ENCODE results near the gene TMEM184B. TPM values are rescaled to one million over a fixed set of nuclear protein-coding genes. Genes with fewer than 3 reads are reported as not detected.

The TMEM184B gene
- total RNA-seq, 3 donors from 2014 or later (not counting 1 experiment from before 2014, with no cell fraction given), result 58.1 to 72.5 (median 68.6) TPM

- Mint-ChIP-seq H3K9me3 (no peaks in the 10 kb centered on the region), H3K27me3 (ENCODE audit: low read depth in 2 of 2) (no peaks in the 10 kb centered on the region), H3K4me1 (peaks cover 54 to 67% of the 10 kb centered on the region in 2 donors), H3K27ac (peak overlapping the region; percentile 87 to 89), H3K36me3 (no peaks in the 10 kb centered on the region), H3K4me3 (peak overlapping the region; percentile 26)
- Histone ChIP-seq H3K27ac (ENCODE audit: low read length) (peak overlapping the region; percentile 83), H3K9me3 (ENCODE audit: control insufficient read depth, insufficient read depth, low read length) (no peaks in the 10 kb centered on the region), H3K27me3 (ENCODE audit: control insufficient read depth, insufficient read depth, low read length) (no peaks in the 10 kb centered on the region), H3K4me1 (ENCODE audit: control insufficient read depth, insufficient read depth, low read length) (peaks cover 73% of the 10 kb centered on the region), H3K4me3 (ENCODE audit: low read length) (no peak overlapping the region), H3K36me3 (ENCODE audit: control insufficient read depth, insufficient read depth, low read length) (no peaks in the 10 kb centered on the region)
- TF ChIP-seq CTCF (IDR thresholded peaks at IDR 0.05), result no peak
- intact Hi-C loops (cut with micrococcal nuclease), result loop anchor here (10.0 kb wide), 2 partner anchors 49 to 89 kb away; no protein-coding TSS in a partner anchor
- no peak for ATAC-seq
- DNase-seq, result no peak
- 97% methylated on average over 17 of the region's 17 CpGs for WGBS (ENCODE audit: insufficient coverage)
Observed at GRCh38 chr22:38175206-38176118, 97.3 kb downstream of the TMEM184B start.

- H3K27ac Mint-ChIP-seq, result peak overlapping the region; percentile 85 to 91
Observed at GRCh38 chr22:38174626-38175025, 98.2 kb downstream of the TMEM184B start.

GRCh38 chr22:38173641-38173906 lies 99.2 kb downstream of the TMEM184B start:
- Mint-ChIP-seq H3K27me3 (ENCODE audit: low read depth in 2 of 2) (no peaks in the 10 kb centered on the region), H3K9me3 (no peaks in the 10 kb centered on the region), H3K4me1 (peaks cover 46 to 60% of the 10 kb centered on the region in 2 donors), H3K27ac (peak overlapping the region; percentile 85 to 91), H3K4me3 (peak overlapping the region; percentile 77), H3K36me3 (no peaks in the 10 kb centered on the region)
- 90% methylated on average over 4 of the region's 4 CpGs for WGBS (ENCODE audit: insufficient coverage)
- H3K4me3 ChIP-seq (ENCODE audit: low read length), result no peak overlapping the region
- DNase-seq (no peak), ATAC-seq (no peak)
- peaks cover 68% of the 10 kb centered on the region for H3K4me1 ChIP-seq (ENCODE audit: control insufficient read depth, insufficient read depth, low read length)
- no peaks in the 10 kb centered on the region for H3K9me3 ChIP-seq (ENCODE audit: control insufficient read depth, insufficient read depth, low read length)
- no peaks in the 10 kb centered on the region for H3K27me3 ChIP-seq (ENCODE audit: control insufficient read depth, insufficient read depth, low read length)
- no peak for TF ChIP-seq CTCF (IDR thresholded peaks at IDR 0.05)
- intact Hi-C loops (cut with micrococcal nuclease), result loop anchor here (2.0 to 10.0 kb wide), 3 partner anchors 31 to 91 kb away; no protein-coding TSS in a partner anchor
- peak overlapping the region; percentile 47 for H3K27ac ChIP-seq (ENCODE audit: low read length)
- H3K36me3 ChIP-seq (ENCODE audit: control insufficient read depth, insufficient read depth, low read length), result no peaks in the 10 kb centered on the region

More at GRCh38 chr22:38174626-38175025, 98.2 kb downstream of the TMEM184B start:
- no peaks in the 10 kb centered on the region for H3K27me3 Mint-ChIP-seq (ENCODE audit: low read depth in 2 of 2)
- WGBS (ENCODE audit: insufficient coverage), result 95% methylated on average over 14 of the region's 14 CpGs
- peaks cover 68% of the 10 kb centered on the region for H3K4me1 ChIP-seq (ENCODE audit: control insufficient read depth, insufficient read depth, low read length)
- H3K4me3 Mint-ChIP-seq, result no peak overlapping the region
- peaks cover 46 to 60% of the 10 kb centered on the region in 2 donors for H3K4me1 Mint-ChIP-seq
- H3K27ac ChIP-seq (ENCODE audit: low read length), result no peak overlapping the region
- TF ChIP-seq CTCF (IDR thresholded peaks at IDR 0.05), result no peak
- no peak for ATAC-seq
- H3K36me3 Mint-ChIP-seq, result no peaks in the 10 kb centered on the region
- no peak for DNase-seq
- H3K27me3 ChIP-seq (ENCODE audit: control insufficient read depth, insufficient read depth, low read length), result no peaks in the 10 kb centered on the region
- no peaks in the 10 kb centered on the region for H3K36me3 ChIP-seq (ENCODE audit: control insufficient read depth, insufficient read depth, low read length)
- H3K4me3 ChIP-seq (ENCODE audit: low read length), result no peak overlapping the region
- H3K9me3 ChIP-seq (ENCODE audit: control insufficient read depth, insufficient read depth, low read length), result no peaks in the 10 kb centered on the region
- H3K9me3 Mint-ChIP-seq, result no peaks in the 10 kb centered on the region
- intact Hi-C loops (cut with micrococcal nuclease), result loop anchor here (10.0 kb wide), 2 partner anchors 50 to 90 kb away; no protein-coding TSS in a partner anchor
